NT2/D1 (cell line): ENCODE results near the gene CRTAC1.

ENCODE experiments used
- YY1 ChIP-seq: IDR thresholded peaks from 2 replicates; pipeline ENCODE4 v1.6.1; 2011; ENCODE audit not compliant: insufficient read length, insufficient read depth
- ZNF274 ChIP-seq: IDR thresholded peaks from 2 replicates; pipeline ENCODE4 v1.6.1; 2011; ENCODE audit warnings: mild to moderate bottlenecking, low read depth, low read length

GRCh38 chr10:97892506-97892905 is 137.9 kb downstream of the CRTAC1 start:
- TF ChIP-seq ZNF274: no peak
- TF ChIP-seq YY1: no peak
